HCT116 (cell line): ENCODE results near the gene QRICH1. TPM values are rescaled to one million over a fixed set of nuclear protein-coding genes. Genes with fewer than 3 reads are reported as not detected.

Experiments used
- ATAC-seq: fragments of 200-7000 bp; cut with Tn5 transposase; 2 replicates; pipeline ENCODE4 v1.9.1; 2020; ENCODE audit warnings: mild to moderate bottlenecking, moderate library complexity
- BruUV-seq: library from RNA; stranded (reverse); fragments of 400-500 nt; replicated peaks from 2 replicates; lab custom pipeline; 2021; lab: Mats Ljungman, UMichigan
- CTCF ChIA-PET: fragments of 300-600 bp; sonication (Branson Sonifier 250); formaldehyde crosslinking; loops from one replicate; lab custom pipeline; 2021; ENCODE audit warnings: antibody characterized with exemption; lab: Charles Lee
- POLR2A ChIA-PET: fragments of 300-600, 350-600 bp; sonication (Branson Sonifier 250); formaldehyde crosslinking; loops from one replicate; lab custom pipeline; 2021; ENCODE audit warnings: antibody characterized with exemption; lab: Charles Lee
- RAD21 ChIA-PET, 2 experiments: fragments of 300-600 bp; sonication (Branson Sonifier 250); formaldehyde crosslinking; loops; one replicate each; lab custom pipeline; 2023; ENCODE audit warnings: low total read pairs in 2 of 2; ENCODE audit not compliant: uncharacterized antibody in 2 of 2, unreplicated experiment in 2 of 2, low non-redundant PET in 1 of 2; lab: Charles Lee
- DNase-seq: peaks from one replicate; pipeline ENCODE4 v3.0.0-alpha.2; 2010; ENCODE audit warnings: low read depth, low spot score
- H2AFZ ChIP-seq: fragments of 200-600 bp; shearing (Covaris generic), sonication (generic); 2 replicates; pipeline ENCODE4 v1.6.1; 2017; ENCODE audit warnings: low read depth, mixed run types, mixed read lengths, antibody characterized with exemption, low read length; ENCODE audit not compliant: poor library complexity, severe bottlenecking
- H3K27ac ChIP-seq: 2 replicates; pipeline ENCODE4 v1.5.1; 2012; ENCODE audit warnings: low read depth, low read length
- H3K27me3 ChIP-seq: fragments of 200-600 bp; sonication (generic); 2 replicates; pipeline ENCODE4 v1.6.1; 2016; ENCODE audit warnings: mixed run types, low read length, mixed read lengths; ENCODE audit not compliant: insufficient read depth
- H3K36me3 ChIP-seq, 2 experiments: fragments of 200-500 bp in 1 of 2; fragments of 200-600 bp in 1 of 2; sonication (Bioruptor generic) in 1 of 2; sonication (generic) in 1 of 2; 2 replicates each; pipeline versions ENCODE4 v1.5.1 to v1.6.1; 2014 to 2016; ENCODE audit warnings: low read length in 2 of 2, inconsistent platforms in 1 of 2, mixed read lengths in 1 of 2, mixed run types in 1 of 2; ENCODE audit not compliant: insufficient read depth in 2 of 2, control insufficient read depth in 1 of 2
- H3K4me1 ChIP-seq, 2 experiments: fragments of 200-600 bp in 1 of 2; sonication (generic) in 1 of 2; 2 replicates each; pipeline versions ENCODE4 v1.5.1 to v1.6.1; 2012 to 2017; ENCODE audit warnings: low read length in 2 of 2, inconsistent platforms in 1 of 2, mild to moderate bottlenecking in 1 of 2, mixed read lengths in 1 of 2, mixed run types in 1 of 2, moderate library complexity in 1 of 2; ENCODE audit not compliant: insufficient read depth in 2 of 2, control insufficient read depth in 1 of 2
- H3K4me2 ChIP-seq: fragments of 200-600 bp; sonication (generic); 2 replicates; pipeline ENCODE4 v1.6.1; 2017; ENCODE audit warnings: mixed run types, low read length, mixed read lengths
- H3K4me3 ChIP-seq, 2 experiments: fragments of 200-600 bp in 1 of 2; sonication (generic) in 1 of 2; replicated peaks in 1 of 2; 2 replicates each; pipeline ENCODE4 v1.5.1; 2011 to 2016; ENCODE audit warnings: low read length in 2 of 2, control low read depth in 1 of 2, low read depth in 1 of 2, mild to moderate bottlenecking in 1 of 2, mixed read lengths in 1 of 2, mixed run types in 1 of 2
- H3K79me2 ChIP-seq: fragments of 200-600 bp; sonication (generic); 2 replicates; pipeline ENCODE4 v1.6.1; 2017; ENCODE audit warnings: mild to moderate bottlenecking, mixed run types, low read length, moderate library complexity, mixed read lengths; ENCODE audit not compliant: insufficient read depth
- H3K9ac ChIP-seq: fragments of 200-600 bp; sonication (generic); 2 replicates; pipeline ENCODE4 v1.6.1; 2016; ENCODE audit warnings: low read length, mixed read lengths
- H3K9me2 ChIP-seq: fragments of 200-600 bp; sonication (generic), shearing (Covaris generic); 2 replicates; pipeline ENCODE4 v1.6.1; 2017; ENCODE audit warnings: mixed run types, mild to moderate bottlenecking, moderate library complexity; ENCODE audit not compliant: insufficient read depth
- H3K9me3 ChIP-seq, 2 experiments: fragments of 200-500 bp in 1 of 2; fragments of 200-600 bp in 1 of 2; sonication (Bioruptor generic) in 1 of 2; sonication (generic) in 1 of 2; 2 replicates each; pipeline ENCODE4 v1.6.1; 2014 to 2017; ENCODE audit warnings: low read length in 2 of 2, mixed read lengths in 2 of 2, inconsistent platforms in 1 of 2, low read depth in 1 of 2, mild to moderate bottlenecking in 1 of 2, mixed run types in 1 of 2, moderate library complexity in 1 of 2; ENCODE audit not compliant: control insufficient read depth in 1 of 2, insufficient read depth in 1 of 2
- H4K20me1 ChIP-seq: fragments of 200-600 bp; sonication (generic), shearing (Covaris generic); 2 replicates; pipeline ENCODE4 v1.6.1; 2017; ENCODE audit warnings: mixed run types, mild to moderate bottlenecking, moderate library complexity; ENCODE audit not compliant: insufficient read depth
- CBX3 ChIP-seq: IDR thresholded peaks from 2 replicates; pipeline ENCODE4 v1.6.1; 2012; ENCODE audit warnings: low read depth
- EZH2 ChIP-seq: fragments of 200-600 bp; sonication (generic); IDR thresholded peaks from 2 replicates; pipeline ENCODE4 v1.6.1; 2017; ENCODE audit warnings: antibody characterized with exemption, mixed run types
- EZH2phosphoT487 ChIP-seq: fragments of 200-600 bp; IDR thresholded peaks from 2 replicates; pipeline ENCODE4 v1.6.1; 2018; ENCODE audit warnings: antibody characterized with exemption, borderline replicate concordance
- FOSL1 ChIP-seq: IDR thresholded peaks from 2 replicates; pipeline ENCODE4 v1.6.1; 2012; ENCODE audit warnings: low read depth
- MAX ChIP-seq: IDR thresholded peaks from 2 replicates; pipeline ENCODE4 v1.6.1; 2012
- POLR2A ChIP-seq: IDR thresholded peaks from 2 replicates; pipeline ENCODE4 v1.7.0; 2011; ENCODE audit warnings: borderline replicate concordance; ENCODE audit not compliant: insufficient read depth, insufficient read length; ENCODE audit errors: extremely low read depth
- POLR2AphosphoS5 ChIP-seq: IDR thresholded peaks from 2 replicates; pipeline ENCODE4 v1.6.1; 2011; ENCODE audit warnings: mild to moderate bottlenecking, low read depth, low read length, moderate library complexity
- SP1 ChIP-seq: IDR thresholded peaks from 2 replicates; pipeline ENCODE4 v1.6.1; 2012; ENCODE audit warnings: low read depth
- TCF7L2 ChIP-seq: IDR thresholded peaks from 2 replicates; pipeline ENCODE4 v1.7.0; 2011; ENCODE audit warnings: borderline replicate concordance, inconsistent platforms; ENCODE audit not compliant: insufficient read depth, insufficient read length; ENCODE audit errors: extremely low read depth
- ZBTB33 ChIP-seq: IDR thresholded peaks from 2 replicates; pipeline ENCODE4 v1.6.1; 2011; ENCODE audit warnings: mild to moderate bottlenecking, low read length, moderate library complexity; ENCODE audit not compliant: insufficient replicate concordance; ENCODE audit errors: extremely low read depth
- intact Hi-C: fragments of 100-400 bp; cut with micrococcal nuclease; formaldehyde crosslinking; loops from 2 replicates; pipeline ENCODE4 v1.10.0; 2022
- total RNA-seq: library from RNA; stranded (reverse); gene quantifications from one replicate; pipeline ENCODE4 v1.2.1, GENCODE V29; 2021; ENCODE audit not compliant: unreplicated experiment

QRICH1 gene
- total RNA-seq, 1 experiment from 2014 or later: 105 TPM

- CTCF ChIA-PET: no interaction called here
- peaks cover 26 to 34% of the 10 kb centered on the region in 2 experiments; a peak in 3 of 4 replicates for H3K36me3 ChIP-seq
- no peak for TF ChIP-seq EZH2phosphoT487
- no peak for TF ChIP-seq MAX
- no peak for TF ChIP-seq EZH2
- TF ChIP-seq FOSL1: no peak
- no peak for TF ChIP-seq POLR2AphosphoS5
- TF ChIP-seq SP1: no peak
- no peak for TF ChIP-seq CBX3
- TF ChIP-seq ZBTB33: no peak
- no peak for TF ChIP-seq TCF7L2
- TF ChIP-seq POLR2A: no peak
- TF ChIP-seq, all 23 proteins: peak for 0
- no peaks in the 10 kb centered on the region for H4K20me1 ChIP-seq
- ATAC-seq (no peak), DNase-seq (no peak)
- RAD21 ChIA-PET: no interaction called here
- no peak overlapping the region for H3K4me3 ChIP-seq
- H3K4me2 ChIP-seq: no peak overlapping the region
- intact Hi-C loops: no loop called here
- no peak overlapping the region for H3K9ac ChIP-seq
- H2AFZ ChIP-seq: no peak overlapping the region
- no peaks in the 10 kb centered on the region for H3K9me3 ChIP-seq
- no TSS peak for BruUV-seq
- no peaks in the 10 kb centered on the region for H3K4me1 ChIP-seq
- no peaks in the 10 kb centered on the region for H3K27me3 ChIP-seq
- no peaks in the 10 kb centered on the region for H3K9me2 ChIP-seq
- H3K27ac ChIP-seq: no peak overlapping the region
- POLR2A ChIA-PET: no interaction called here
- peaks cover 44% of the 10 kb centered on the region for H3K79me2 ChIP-seq
These were observed 36.6 kb downstream of the QRICH1 start for GRCh38 chr3:49057268-49057667.
